ENCODE results near the gene TET2.

The TET2 gene

DNA sequence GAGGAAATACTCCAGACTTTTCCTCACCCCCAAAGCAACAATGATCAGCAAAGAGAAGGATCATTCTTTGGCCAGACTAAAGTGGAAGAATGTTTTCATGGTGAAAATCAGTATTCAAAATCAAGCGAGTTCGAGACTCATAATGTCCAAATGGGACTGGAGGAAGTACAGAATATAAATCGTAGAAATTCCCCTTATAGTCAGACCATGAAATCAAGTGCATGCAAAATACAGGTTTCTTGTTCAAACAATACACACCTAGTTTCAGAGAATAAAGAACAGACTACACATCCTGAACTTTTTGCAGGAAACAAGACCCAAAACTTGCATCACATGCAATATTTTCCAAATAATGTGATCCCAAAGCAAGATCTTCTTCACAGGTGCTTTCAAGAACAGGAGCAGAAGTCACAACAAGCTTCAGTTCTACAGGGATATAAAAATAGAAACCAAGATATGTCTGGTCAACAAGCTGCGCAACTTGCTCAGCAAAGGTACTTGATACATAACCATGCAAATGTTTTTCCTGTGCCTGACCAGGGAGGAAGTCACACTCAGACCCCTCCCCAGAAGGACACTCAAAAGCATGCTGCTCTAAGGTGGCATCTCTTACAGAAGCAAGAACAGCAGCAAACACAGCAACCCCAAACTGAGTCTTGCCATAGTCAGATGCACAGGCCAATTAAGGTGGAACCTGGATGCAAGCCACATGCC lies 89.7 kb downstream of the TET2 start:
- DNase-seq (ENCODE audit: low spot score), result no peak

GRCh38 chr4:105236916-105237311 lies 90.2 kb downstream of the TET2 start:
- no peak for DNase-seq (ENCODE audit: low spot score)

DNA sequence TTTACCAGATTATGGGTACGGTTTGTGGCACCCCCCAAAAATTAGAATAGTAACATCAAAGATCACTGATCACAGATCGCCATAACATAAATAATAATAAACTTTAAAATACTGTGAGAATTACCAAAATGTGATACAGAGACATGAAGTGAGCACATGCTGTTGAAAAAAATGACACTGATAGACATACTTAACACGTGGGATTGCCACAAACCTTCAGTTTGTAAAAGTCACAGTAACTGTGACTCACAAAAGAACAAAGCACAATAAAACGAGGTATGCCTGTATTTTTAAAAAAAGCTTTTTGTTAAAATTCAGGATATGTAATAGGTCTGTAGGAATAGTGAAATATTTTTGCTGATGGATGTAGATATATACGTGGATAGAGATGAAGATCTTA lies 93.4 kb downstream of the TET2 start:
- DNase-seq (ENCODE audit: low spot score), result no peak

GRCh38 chr4:105241451-105241850 lies 94.8 kb downstream of the TET2 start:
- DNase-seq (ENCODE audit: low spot score), result no peak

DNA sequence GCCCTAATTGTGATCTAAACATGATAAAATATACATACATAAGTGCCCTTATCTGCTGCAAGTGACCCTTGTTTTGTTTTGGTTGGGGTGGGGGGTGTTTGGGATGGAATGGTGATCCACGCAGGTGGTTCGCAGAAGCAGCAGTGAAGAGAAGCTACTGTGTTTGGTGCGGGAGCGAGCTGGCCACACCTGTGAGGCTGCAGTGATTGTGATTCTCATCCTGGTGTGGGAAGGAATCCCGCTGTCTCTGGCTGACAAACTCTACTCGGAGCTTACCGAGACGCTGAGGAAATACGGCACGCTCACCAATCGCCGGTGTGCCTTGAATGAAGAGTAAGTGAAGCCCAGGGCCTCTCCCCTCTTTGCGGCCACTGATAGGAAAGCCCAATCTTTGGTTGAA lies 96.8 kb downstream of the TET2 start:
- DNase-seq (ENCODE audit: low spot score), result no peak

- DNase-seq (ENCODE audit: low spot score), result no peak
Measured at GRCh38 chr4:105246712-105247111, 100.0 kb downstream of the TET2 start.

DNA sequence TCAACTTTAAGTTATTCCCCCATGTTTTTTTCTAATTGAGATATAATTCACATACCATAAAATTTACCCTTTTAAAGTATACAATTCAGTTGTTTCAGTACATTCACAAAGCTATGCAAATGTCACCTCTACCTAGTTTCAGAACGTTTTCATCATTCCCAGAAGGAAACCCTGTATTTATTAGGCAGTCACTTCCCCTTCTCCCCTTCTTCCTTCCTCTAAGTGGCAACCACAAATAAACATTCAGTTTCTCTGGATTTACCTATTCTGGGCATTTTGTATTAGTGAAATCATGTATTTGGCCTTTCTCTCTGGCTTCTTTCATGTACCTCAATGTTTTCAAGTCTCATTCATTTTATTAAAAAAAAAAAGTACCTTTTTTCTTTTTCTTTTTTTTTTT lies 101.9 kb downstream of the TET2 start:
- no peak for DNase-seq (ENCODE audit: low spot score)

DNA sequence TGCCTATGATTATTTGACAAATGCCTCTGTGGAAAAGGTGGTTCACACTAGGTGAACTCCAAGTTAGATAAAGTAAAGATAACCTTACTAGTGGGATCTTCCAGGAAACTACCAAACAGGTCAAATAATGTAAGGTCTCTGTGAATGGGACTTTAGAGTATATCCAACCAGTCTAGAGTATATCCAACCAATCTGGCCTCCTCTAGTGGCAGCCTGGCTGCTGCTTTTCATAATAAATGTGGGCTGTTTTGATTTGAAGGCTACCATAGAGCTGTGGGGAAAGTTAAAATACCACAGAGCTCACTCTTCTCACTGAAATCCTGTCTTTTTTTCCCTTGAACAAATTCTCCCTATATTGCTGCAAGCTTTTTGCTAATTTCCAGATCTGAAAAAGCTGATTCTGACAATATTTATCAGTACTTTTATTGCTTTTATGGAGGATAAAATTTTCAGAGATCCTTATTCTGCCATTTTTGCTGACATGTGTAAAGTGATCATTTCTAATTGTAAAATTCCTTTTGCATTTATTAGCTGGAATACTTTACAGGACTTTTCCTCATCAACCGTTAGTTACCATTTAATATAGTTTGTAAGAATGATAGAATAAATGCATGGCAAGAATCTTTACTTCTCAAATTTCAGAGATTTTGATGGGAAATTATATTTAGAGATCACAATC lies 111.3 kb downstream of the TET2 start:
- DNase-seq (ENCODE audit: low spot score), result no peak

DNA sequence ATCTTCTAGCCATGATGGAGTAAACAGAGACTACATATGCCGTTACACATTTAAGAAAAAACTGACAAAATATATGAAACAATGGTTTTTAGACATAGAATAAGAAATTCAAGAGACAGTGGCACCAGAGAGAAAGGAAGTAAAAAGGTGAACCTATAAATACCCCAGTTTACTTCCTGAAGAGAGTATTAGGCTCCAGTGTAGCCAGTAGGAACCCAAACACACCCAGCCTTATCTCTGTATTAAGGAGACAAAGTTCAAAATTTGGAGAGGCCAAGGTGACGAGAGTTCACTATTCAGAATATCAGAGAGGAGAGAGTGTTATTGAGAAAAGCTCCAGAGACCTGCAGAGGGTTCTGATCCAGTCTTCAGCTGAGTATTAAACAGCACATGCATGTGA lies 119.0 kb downstream of the TET2 start:
- no peak for DNase-seq (ENCODE audit: low spot score)

- DNase-seq (ENCODE audit: low spot score), result no peak
Measured at GRCh38 chr4:105267280-105267679, 120.6 kb downstream of the TET2 start.

- DNase-seq (ENCODE audit: low spot score), result no peak
Measured at GRCh38 chr4:105272002-105272401, 125.3 kb downstream of the TET2 start.

- peak; percentile 5 for DNase-seq (ENCODE audit: low spot score)
Measured at GRCh38 chr4:105273230-105273629, 126.6 kb downstream of the TET2 start.

- no peak for DNase-seq (ENCODE audit: low spot score)
Measured at GRCh38 chr4:105274090-105274489, 127.4 kb downstream of the TET2 start.

- DNase-seq (ENCODE audit: low spot score), result no peak
Measured at GRCh38 chr4:105274504-105274903, 127.8 kb downstream of the TET2 start.

DNA sequence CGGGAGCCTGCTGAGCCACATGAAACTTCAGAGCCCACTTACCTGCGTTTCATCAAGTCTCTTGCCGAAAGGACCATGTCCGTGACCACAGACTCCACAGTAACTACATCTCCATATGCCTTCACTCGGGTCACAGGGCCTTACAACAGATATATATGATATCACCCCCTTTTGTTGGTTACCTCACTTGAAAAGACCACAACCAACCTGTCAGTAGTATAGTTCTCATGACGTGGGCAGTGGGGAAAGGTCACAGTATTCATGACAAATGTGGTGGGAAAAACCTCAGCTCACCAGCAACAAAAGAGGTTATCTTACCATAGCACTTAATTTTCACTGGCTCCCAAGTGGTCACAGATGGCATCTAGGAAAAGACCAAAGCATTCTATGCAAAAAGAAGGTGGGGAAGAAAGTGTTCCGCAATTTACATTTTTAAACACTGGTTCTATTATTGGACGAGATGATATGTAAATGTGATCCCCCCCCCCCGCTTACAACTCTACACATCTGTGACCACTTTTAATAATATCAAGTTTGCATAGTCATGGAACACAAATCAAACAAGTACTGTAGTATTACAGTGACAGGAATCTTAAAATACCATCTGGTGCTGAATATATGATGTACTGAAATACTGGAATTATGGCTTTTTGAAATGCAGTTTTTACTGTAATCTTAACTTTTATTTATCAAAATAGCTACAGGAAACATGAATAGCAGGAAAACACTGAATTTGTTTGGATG lies 129.9 kb downstream of the TET2 start:
- no peak for DNase-seq (ENCODE audit: low spot score)

- DNase-seq (ENCODE audit: low spot score), result no peak
Measured at GRCh38 chr4:105277702-105278101, 131.0 kb downstream of the TET2 start.

DNA sequence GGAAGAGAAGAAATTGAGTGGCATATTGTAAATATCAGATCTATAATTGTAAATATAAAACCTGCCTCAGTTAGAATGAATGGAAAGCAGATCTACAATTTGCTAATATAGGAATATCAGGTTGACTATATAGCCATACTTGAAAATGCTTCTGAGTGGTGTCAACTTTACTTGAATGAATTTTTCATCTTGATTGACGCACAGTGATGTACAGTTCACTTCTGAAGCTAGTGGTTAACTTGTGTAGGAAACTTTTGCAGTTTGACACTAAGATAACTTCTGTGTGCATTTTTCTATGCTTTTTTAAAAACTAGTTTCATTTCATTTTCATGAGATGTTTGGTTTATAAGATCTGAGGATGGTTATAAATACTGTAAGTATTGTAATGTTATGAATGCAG lies 132.6 kb downstream of the TET2 start:
- no peak for DNase-seq (ENCODE audit: low spot score)

DNA sequence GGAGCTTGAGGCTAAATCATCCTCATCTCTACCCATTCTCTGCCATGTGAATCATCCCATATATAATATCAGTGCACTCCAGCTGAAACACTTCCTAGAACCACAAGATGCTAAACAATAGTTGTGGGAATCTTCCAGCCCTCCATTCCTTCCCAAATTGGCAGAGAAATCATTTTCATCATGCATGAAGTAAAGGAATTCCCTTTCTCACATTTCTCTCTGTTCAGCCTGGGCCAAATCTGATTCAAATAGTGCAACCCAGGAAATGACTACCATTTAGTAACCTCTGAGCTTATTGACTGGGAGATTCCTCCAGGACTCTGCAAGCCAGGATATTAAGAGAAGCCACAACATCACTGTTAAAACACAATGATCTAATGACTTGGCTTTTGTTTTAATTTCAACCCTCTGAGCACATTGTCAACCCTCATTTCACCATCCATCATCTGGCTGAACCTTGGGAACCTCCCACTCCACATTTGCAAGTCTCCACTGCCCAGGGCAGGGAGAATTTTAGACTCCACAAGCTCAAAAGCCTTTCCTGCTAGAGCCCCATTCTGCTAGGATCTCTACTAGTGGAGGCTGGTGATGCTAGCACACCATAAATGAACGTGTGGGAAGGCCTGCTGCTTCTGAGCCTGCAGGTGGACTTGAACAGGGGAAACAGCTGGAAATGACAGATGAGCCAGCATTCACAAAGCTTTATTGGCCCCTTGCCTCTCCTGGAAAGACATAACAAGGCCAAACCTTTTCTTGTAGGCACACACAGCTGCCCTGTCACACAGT lies 133.9 kb downstream of the TET2 start:
- no peak for DNase-seq (ENCODE audit: low spot score)

GRCh38 chr4:105281124-105281415 lies 134.4 kb downstream of the TET2 start:
- no peak for DNase-seq (ENCODE audit: low spot score)

DNA sequence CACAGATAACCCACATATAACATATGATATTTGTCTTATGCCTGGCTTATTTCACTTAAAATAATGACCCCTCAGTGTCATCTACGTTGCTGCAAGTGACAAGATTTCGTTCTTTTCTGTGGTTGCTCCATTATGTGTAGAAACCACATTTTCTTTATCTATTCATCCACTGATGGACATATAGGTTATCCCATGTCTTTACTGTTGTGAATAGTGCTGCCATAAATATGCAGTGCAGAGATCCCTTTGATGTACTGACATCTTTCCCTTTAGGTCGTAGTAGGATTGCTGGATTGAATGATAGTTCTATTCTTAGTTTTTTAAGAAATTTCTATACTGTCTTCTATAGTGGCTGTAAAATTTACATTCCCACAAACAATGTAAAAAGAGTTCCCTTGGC lies 135.8 kb downstream of the TET2 start:
- DNase-seq (ENCODE audit: low spot score), result no peak

GRCh38 chr4:105283501-105283900 lies 136.8 kb downstream of the TET2 start:
- no peak for DNase-seq (ENCODE audit: low spot score)

DNA sequence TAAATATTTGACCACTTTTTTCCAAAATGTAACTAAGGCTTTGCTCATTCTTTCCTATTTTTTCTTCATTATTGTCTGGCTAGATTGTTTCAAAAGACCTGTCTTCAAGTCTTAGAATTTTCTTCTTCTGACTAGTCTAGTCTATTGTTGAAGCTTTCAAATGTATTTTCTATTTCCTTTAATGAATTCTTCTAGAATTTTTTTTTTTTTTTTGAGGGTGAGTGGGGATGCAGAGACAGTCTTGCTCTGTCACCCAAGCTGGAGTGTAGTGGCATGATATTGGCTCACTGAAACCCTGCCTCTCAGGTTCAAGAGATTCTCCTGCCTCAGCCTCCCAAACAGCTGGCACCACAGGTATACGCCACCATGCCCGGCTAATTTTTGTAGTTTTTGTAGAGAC lies 141.4 kb downstream of the TET2 start:
- DNase-seq (ENCODE audit: low spot score), result no peak

DNA sequence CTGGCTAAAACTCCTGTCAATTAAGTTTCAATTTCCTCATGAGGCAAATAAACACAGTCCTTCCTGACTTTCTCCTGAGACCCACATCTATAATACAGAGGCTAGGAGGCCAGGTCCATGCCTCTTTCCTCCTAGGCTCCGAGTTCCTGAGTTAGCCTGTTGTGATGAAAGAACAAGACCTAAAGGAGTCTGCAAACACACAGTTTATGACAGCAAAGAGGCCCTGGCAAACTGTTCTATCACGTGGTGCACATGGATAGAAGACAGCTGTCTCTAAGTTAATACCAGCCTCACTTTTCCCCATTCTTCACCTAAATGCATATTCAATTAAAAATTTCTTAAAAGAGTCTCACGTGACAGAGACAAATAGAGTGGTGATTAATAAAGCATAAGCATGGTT lies 145.2 kb downstream of the TET2 start:
- no peak for DNase-seq (ENCODE audit: low spot score)
